IPS-11a (cell line): ENCODE results near the gene FOXJ2.
"Not testable (repeated sequence)": the region's sequence is repeated elsewhere in the genome, so short reads cannot be mapped to it uniquely, and the experiment has no call there.

Experiments
- H3K4me3 ChIP-seq: one replicate; pipeline ENCODE4 v1.5.1; 2013; ENCODE audit warnings: low read depth, low read length, control low read depth

The FOXJ2 gene

DNA sequence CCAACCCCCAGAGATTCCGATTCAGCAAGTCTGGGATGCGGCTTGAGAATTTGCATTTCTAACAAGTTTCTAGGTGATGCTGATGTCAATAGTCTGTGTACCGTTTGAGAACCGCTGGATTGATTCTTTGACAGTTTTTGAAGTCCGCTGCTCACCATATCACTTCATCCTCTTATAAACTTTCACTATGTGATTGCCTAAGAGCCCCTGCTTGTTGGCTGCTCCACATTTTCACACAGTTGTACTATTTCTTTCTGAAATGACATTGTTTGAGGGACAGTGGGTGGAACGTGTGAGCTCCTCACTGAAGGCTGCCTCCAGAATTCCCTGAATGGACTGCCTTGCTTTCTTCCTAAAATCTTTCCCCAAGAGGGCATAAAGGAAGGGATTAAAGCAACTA lies 26.0 kb downstream of the FOXJ2 start:
- no peak overlapping the region for H3K4me3 ChIP-seq

DNA sequence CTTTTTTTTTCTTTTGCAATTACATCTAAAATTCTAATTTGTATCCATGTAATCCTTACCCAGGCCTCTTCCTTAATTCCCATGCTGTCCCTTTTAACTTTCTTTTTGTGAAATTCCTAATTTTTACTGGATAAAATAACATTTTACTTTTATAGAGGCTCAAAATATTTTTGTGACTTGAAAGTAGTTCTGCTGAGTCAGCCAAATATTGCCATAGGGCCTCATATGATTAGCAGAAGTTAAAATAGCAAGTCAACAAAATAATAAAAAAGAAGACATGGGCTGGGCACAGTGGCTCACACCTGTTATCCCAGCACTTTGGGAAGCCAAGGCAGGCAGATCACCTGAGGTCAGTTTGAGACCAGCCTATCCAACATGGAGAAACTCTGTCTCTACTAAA lies 31.6 kb downstream of the FOXJ2 start:
- no peak overlapping the region for H3K4me3 ChIP-seq

DNA sequence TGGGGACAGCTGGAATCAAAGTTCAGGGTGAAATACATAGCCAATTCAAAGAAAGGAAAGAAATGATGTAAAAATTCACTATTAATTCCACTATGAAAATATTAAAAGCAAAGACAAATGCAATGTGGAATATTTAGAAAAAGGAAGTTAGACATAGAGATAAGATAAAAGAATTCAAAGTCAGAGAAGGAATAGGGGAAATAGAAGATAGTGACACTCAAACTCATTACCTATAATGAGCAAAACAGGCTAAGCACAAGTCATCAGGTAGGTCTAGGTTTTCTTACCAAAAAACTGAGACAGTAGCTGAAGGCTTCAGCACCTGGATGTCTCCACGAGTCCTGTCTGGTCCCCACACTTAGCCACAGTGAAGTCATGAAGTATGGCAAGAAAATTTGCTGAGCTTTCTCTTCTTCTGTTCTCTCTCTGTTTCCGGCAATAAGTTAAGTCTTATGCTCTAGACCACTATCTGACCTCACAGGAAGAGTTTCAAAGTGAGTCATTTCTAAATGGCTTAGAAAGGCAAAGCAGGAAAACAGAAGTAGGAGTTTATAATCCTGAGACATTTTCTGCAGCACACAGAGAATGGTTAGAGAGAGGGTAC lies 33.6 kb downstream of the FOXJ2 start, which contains the start of gene C3AR1:
C3AR1 (minus strand) TSS at position 369 of the 604 bp plus-strand sequence. CDS start 6,174 bp downstream, outside the sequence.
- H3K4me3 ChIP-seq: no peak within 1 kb of the TSS

DNA sequence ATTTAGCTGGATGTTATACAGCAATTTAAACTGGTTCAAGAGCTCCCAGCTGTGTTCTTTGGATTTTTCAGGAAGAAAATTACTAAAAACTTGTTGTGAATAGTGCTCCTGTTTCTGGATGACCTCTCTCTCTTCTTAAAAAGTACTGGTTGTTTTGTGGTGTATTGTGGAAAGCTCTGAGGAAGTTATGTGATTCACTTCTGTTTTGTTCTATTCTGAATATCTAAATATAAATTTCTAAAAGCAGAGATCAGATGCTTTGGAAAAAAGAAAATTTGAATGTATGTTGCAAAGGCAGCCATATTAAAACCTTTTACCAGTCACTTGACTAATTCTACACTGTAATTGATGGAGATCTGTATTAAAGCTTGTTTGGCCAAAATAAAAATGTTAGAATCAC lies 37.1 kb downstream of the FOXJ2 start:
- no peak overlapping the region for H3K4me3 ChIP-seq

DNA sequence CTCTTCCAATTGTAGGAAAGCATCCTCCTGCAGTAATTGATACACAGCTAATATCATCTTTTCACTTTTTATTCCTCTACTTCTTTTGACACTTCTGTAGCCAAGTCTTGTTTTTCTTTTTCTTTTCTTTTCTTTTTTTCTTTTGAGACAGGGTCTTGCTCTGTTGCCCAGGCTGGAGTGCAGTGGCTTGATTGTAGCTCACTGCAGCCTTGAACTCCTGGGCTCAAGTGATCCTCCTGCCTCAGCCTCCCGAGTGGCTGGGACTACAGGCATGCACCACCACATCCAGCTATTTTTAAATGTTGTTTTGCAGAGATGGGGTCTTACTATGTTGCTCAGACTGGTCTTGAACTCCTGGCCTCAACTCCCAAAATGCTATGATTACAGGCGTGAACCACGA lies 39.3 kb downstream of the FOXJ2 start:
- not testable (repeated sequence) for H3K4me3 ChIP-seq

DNA sequence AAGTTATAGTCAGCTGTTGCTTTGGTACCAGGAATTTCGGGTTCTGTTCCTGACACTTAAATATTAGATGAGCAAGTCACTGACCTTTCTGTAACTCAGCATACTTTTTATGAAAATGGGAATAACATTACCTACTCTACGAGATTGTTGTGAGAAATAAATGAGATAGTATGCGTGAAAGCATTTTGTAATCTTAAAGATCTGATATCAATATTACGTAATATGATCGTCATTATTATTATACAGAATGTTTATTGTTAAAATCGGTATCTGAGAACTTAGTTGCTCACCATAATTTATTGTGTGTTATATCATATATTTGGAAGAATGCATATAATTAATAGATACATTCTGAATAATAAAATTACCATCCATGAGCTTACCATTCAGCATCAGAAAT lies 43.4 kb downstream of the FOXJ2 start:
- no peak overlapping the region for H3K4me3 ChIP-seq

DNA sequence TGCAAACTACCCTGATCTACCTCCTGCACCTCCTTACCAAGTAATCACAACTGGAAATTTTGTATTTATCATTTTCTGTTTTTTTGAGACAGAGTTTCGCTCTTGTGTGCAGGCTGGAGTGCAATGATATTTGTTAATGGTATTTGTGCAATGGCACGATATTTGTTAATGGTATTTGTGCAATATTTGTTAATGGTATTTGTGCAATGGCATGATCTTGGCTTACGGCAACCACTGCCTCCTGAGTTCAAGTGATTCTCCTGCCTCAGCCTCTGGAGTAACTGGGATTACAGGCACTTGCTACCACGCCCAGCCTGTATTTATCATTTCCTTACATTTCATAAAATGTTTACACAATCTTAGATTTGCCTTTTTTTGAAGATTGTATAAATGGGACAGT lies 43.9 kb downstream of the FOXJ2 start:
- no peak overlapping the region for H3K4me3 ChIP-seq

DNA sequence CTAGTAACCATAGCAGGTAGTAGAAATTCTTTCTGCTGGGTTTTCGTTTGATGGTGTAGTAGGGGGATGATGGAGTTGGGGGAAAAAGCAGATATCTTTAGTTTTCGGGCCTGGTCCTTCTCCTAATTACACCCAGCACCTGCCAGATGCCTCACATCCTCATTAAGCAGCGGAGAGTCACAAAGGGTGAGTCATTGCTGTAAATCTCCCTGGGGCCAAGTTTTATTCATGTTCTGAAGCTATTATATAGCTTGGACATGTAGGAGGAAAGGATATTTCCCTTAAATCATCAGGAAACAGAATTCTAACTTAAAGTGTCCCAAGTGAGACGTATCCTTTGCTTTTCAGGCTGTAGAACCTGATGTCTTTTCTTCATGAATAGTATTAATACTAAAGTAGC lies 44.7 kb downstream of the FOXJ2 start:
- no peak overlapping the region for H3K4me3 ChIP-seq

DNA sequence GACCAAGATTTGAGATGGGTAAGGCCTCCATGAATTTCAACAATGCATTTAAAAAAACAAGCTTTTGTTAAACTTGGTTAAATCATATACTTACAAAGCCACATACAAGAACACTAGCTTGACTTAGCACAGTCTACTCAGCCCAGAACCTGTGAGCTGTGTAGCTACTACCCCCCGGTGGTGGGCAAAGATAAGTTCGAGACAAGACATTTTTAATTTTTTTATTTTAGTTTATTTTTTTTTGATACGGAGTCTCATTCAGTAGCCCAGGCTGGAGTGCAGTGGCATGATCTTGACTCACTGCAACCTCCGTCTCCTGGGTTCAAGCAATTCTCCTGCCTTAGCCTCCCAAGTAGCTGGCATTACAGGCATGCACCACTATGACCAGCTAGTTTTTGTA lies 45.9 kb downstream of the FOXJ2 start:
- H3K4me3 ChIP-seq: no peak overlapping the region

DNA sequence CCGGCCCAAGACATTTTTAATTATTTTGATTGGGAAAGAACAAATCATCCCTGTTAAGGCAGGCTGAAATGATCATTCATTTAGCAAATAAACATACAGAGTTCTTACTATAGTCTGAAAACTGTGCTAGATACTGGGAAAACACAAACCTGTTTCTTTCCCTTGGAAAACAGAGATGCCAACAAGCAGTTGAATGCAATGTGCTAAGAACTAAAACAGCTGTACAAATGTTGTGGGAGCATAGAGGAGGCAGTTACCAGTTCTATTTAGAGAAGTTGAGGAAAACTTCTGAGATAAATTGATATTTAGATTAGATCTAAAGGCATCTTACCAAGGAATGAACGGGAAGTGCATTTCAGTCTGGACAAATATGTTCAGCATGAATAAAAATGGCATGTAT lies 46.4 kb downstream of the FOXJ2 start:
- no peak overlapping the region for H3K4me3 ChIP-seq

DNA sequence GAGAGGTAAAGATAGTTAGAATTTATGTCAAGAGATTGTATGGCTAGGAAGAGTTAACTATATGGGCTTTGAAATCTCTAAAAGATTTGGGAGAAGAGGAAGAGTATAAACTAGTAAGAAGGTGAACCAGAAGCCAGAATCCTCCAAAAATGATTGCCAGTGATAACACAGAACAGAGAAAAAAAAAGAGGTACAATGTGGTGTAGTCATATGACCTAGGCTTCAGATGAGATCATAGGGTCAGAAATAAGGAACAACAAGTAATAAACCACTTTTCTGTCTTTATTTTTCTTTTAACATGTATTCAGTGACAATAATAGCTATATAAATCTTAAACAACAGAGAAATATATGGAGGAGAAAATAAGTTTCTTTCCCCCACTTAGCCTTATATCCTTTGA lies 47.6 kb downstream of the FOXJ2 start:
- no peak overlapping the region for H3K4me3 ChIP-seq

DNA sequence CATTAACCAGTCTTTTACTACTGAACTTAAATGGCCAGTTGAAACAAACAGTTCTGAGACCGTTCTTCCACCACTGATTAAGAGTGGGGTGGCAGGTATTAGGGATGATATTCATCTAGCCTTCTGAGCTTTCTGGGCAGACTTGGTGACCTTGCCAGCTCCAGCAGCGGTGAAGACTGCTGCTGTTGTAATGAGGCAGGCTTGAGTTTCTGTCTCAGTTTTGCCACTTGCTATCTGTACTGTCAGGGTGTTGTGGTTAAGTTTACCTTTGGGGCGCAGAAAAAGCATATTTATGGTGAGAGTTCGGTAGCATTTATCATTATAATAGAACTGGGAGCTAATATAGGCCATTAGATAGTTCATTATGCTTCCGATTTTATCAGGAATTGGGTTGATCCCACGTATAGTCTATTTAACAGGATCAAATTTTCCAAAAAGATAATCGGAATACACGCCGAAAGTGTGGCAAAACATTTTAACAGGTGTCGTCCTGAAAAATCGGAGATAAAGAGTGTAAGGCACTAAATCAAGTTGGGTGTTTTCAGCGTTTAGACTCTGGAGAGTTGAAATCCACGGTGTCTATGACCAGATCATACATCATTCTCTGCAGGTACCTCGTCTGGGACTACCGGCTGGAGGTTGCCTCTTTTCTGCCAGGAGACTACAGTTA lies 48.9 kb downstream of the FOXJ2 start:
- H3K4me3 ChIP-seq: peak overlapping the region; percentile 100

DNA sequence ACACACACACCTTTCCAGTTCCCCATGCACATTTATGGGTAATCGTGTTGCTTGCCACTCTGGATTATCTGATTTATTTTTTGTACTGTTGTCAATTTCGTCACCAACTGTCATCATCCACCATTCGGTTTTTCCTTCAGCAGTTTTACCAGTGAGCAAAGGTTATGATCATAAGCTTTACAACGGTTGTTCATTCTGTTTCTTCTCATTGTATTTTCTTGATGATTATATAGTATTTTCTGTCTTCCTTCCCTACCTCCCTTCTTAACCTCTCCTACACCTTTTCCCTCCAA lies 50.2 kb downstream of the FOXJ2 start:
- peak overlapping the region; percentile 100 for H3K4me3 ChIP-seq

DNA sequence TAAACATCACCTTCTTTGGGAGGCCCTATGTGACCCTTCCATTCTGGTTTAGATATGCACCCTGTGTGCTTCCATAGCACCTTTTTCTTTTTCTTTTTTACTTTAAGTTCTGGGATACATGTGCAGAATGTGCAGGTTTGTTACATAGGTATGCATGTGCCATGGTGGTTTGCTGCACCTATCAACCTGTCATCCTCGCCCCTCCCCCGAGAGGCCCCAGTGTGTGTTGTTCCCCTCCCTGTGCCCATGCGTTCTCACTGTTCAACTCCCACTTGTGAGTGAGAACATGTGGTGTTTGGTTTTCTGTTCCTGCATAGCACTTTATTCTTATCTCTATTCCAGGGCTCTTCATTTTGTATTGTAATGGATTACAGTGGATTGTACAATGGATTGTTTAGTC lies 51.8 kb downstream of the FOXJ2 start:
- not testable (repeated sequence) for H3K4me3 ChIP-seq

DNA sequence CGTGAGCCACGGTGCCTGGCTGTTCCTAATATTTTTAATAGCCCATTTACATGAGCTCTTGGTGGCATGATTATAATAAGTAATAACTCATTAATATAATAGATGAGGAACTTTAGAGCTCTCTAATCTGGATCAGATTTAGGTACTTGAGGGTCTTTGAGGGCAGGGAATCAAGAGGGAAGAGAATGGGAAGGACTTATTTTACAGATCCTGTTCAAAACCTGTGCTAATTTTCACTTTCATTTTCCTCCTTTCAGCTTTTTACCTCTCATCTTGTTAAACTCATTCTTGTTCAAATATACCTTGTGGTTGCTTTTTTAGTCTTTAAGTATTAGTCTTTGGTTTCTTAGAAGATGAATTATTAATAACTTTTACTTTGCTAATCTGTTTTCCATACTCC lies 55.1 kb downstream of the FOXJ2 start:
- no peak overlapping the region for H3K4me3 ChIP-seq

DNA sequence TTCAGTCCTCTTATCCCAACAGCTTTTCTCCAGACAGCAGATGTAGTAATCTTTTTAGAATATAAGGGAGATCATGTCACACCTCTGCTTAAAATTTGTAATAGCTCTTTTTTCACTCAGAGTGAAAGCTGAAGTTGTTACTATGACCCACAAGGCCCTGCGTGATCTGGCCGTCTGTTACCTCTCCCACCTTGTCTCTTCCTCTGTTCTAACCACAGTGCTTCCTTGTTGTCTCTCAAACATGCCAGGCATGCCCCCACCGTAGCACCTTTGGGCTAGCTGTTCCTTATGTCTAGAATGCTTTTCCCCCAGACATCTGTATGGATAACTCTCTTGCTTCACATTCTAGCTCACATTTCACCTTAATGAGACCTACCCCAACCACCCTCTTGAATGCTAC lies 56.1 kb downstream of the FOXJ2 start:
- H3K4me3 ChIP-seq: no peak overlapping the region

DNA sequence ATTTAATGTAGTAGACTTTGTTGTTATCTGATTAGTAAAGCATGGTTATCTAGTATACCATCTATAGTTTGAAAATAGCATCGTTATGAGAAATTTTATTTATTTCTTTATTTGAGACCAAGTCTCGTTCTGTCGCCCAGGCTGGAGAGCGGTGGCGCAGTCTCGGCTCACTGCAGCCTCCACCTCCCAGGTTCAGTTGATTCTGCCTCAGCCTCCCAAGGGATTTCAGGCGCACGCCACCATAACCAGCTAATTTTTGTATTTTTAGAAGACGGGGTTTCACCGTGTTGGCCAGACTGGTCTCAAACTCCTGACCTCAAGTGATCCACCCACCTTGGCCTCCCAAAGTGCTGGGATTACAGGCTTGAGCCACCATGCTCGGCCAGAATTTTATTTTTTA lies 56.8 kb downstream of the FOXJ2 start:
- H3K4me3 ChIP-seq: not testable (repeated sequence)

DNA sequence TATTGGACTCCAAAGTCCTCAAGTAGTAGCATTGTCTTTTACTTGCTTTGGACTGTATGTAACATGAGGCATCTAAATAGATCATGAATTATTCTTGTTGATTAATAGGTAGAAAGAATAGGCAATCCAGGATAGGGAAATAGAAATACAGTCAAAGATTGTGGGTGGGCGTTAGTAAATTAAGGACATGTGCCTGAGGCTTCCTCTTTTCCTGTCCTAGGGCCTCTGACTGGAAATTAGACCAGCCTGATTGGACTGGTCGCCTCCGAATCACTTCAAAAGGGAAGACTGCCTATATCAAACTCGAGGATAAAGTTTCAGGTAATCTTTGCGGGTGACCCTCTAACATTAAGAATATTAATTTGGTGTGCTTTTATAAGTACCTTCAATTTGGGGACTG lies 57.2 kb downstream of the FOXJ2 start:
- H3K4me3 ChIP-seq: no peak overlapping the region

DNA sequence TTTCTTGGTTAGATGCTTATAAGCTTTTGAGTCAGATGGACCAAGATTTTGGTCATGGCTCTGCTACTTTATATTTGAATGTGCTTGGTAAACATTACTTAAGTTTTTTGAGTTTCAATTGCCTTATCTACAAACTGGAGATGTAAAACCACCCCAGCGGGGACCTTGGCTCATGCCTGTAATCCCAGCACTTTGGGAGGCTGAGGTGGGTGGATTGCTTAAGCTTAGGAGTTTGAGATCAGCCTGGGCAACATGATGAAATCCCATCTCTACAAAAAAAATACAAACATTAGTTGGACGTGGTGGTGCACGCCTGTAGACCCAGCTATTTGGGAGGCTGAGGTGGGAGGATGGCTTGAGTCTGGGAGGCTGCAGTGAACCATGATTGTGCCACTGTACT lies 60.8 kb downstream of the FOXJ2 start:
- no peak overlapping the region for H3K4me3 ChIP-seq

DNA sequence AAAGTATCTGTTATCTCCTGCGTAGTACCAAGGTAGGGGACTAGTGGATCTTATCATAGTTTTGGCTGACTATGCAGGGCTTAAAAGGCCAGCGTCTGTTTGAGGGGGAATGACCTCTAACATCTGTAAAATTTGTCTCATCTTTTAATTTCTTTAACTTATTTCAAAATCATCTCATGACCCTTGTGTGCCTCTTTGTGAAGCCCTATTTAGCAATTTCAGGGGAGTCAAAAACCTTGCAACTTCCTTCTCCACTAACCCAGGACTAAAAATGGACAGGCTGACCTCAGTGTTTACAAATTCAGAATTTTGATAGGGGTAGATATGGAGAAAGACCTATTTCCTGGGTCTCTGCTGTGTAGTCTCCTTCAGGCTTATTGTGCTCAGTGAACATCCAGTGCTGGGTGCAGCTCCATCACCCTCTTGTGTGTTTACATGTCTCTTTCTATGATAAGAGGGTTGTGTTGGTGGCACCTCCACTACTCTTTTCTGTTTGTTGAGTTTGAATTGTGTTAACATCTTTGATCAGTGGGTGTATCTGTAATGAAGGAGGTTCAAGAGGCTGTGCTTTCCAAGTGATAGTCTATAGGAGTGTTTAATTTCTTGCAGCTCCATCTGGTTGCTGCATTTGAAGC lies 63.9 kb downstream of the FOXJ2 start:
- H3K4me3 ChIP-seq: no peak overlapping the region

DNA sequence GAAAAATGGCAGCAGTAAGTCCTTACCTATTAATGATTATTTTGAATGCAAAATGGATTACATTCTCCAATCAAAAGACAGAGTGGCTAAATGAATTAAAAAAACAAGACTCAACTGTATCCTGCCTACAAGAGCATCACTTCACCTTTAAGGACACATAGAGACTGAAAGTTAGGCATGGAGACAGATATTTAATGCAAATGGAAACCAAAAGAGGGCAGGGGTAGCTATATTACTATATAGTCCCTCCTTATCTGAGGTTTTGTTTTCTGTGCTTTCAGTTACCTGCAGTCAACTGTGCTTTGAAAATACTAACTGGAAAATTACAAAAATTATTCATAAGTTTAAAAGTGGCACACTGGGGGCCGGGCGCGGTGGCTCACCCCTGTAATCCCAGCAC lies 66.7 kb downstream of the FOXJ2 start:
- no peak overlapping the region for H3K4me3 ChIP-seq
